A549 treated with RU486 at 1 μM for 4 hours (cell line): ENCODE measurements around the gene NFXL1. TPM values are rescaled to one million over a fixed set of nuclear protein-coding genes. Genes with fewer than 3 reads are reported as not detected.

Experiments used
- total RNA-seq: library from RNA; stranded (reverse); fragments of 200-300 nt; extraction: Qiagen RNA extraction; gene quantifications from 5 replicates; pipeline ENCODE4 v1.2.3, GENCODE V29; 2022; ENCODE audit warnings: low read depth

Gene NFXL1
- total RNA-seq, result 4.7 to 7.6 TPM (median 5.6 TPM) in 5 replicates

GRCh38 chr4:47914220-47914925 is at the start of gene NFXL1:
Gene NFXL1 (minus strand): TSS chr4:47914583. CDS start chr4:47914203, 380 bp downstream.

DNA sequence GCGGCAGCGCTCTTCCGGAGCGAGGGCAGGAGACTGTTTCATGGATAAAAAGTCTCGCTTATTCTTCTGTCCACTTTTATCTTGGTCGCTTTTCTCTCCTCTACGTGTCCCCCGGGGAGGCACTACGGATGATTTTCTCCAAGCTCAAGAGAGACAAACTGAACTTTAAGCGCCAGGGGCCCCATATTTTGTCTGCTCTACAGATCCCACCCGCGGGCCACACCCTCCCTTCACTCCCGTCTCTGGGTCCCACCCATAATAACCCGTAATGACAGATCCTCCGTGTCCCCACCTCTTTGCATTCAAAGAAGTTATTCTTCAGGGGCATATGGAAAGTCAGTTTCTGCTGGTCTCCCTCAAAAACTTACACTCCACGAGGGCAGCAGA is 76.5 kb downstream of the NFXL1 start, which contains the start of gene CORIN:
CORIN (minus strand) TSS at position 160 of the 387 bp plus-strand sequence; CDS start at position 42, 118 bp downstream.

Other genes with a start within 250 kb of the NFXL1 start
- 0.02 TPM in 1 of 5 replicates, not detected in the others for gene CORIN, start 76.5 kb downstream of the NFXL1 start, total RNA-seq
- 0.14 to 0.51 TPM in 2 of 5 replicates, not detected in the others for gene CNGA1, start 102.1 kb upstream of the NFXL1 start, total RNA-seq
- gene NIPAL1, start 102.2 kb upstream of the NFXL1 start, total RNA-seq, result 0.32 to 0.94 TPM (median 0.74 TPM) in 5 replicates
- gene TXK, start 219.7 kb upstream of the NFXL1 start, total RNA-seq, result 0.11 to 0.20 TPM (median 0.15 TPM) in 5 replicates